ENCODE measurements around the gene LAMA5. TPM values are rescaled to one million over a fixed set of nuclear protein-coding genes. Genes with fewer than 3 reads are reported as not detected.

LAMA5 gene
- total RNA-seq, 3 donors from 2014 or later: 16.6 to 114 (median 53.3) TPM

GRCh38 chr20:62346398-62347150, 20.5 kb downstream of the LAMA5 start:
- no peak for DNase-seq (ENCODE audit: low spot score in 2 of 2)
- Histone ChIP-seq H3K27me3 (no peaks in the 10 kb centered on the region), H3K27ac (no peak overlapping the region), H3K9me3 (no peaks in the 10 kb centered on the region), H3K4me1 (no peaks in the 10 kb centered on the region), H3K4me3 (no peak overlapping the region), H3K36me3 (no peaks in the 10 kb centered on the region)
- intact Hi-C loops (cut with DNase I; ENCODE audit: low total_unique reads): no loop called here
- no peak for TF ChIP-seq POLR2AphosphoS5 (IDR thresholded peaks at IDR 0.05)
- TF ChIP-seq CTCF (IDR thresholded peaks at IDR 0.05): no peak
- no peak for TF ChIP-seq POLR2A (IDR thresholded peaks at IDR 0.05)

GRCh38 chr20:62345681-62346370, 21.3 kb downstream of the LAMA5 start:
- no peak for DNase-seq (ENCODE audit: low spot score in 2 of 2)
- no peaks in the 10 kb centered on the region for H3K4me1 ChIP-seq
- intact Hi-C loops (cut with DNase I; ENCODE audit: low total_unique reads): no loop called here
- H3K27ac ChIP-seq: no peak overlapping the region
- H3K4me3 ChIP-seq: no peak overlapping the region
- no peak for TF ChIP-seq POLR2AphosphoS5 (IDR thresholded peaks at IDR 0.05)
- TF ChIP-seq CTCF (IDR thresholded peaks at IDR 0.05): no peak
- no peak for TF ChIP-seq POLR2A (IDR thresholded peaks at IDR 0.05)
- no peaks in the 10 kb centered on the region for H3K27me3 ChIP-seq
- H3K9me3 ChIP-seq: no peaks in the 10 kb centered on the region
- H3K36me3 ChIP-seq: no peaks in the 10 kb centered on the region

- no peak overlapping the region for H3K27ac ChIP-seq
- H3K4me3 ChIP-seq: no peak overlapping the region
- no peak for TF ChIP-seq POLR2A (IDR thresholded peaks at IDR 0.05)
- TF ChIP-seq POLR2AphosphoS5 (IDR thresholded peaks at IDR 0.05): no peak
- no peak for TF ChIP-seq CTCF (IDR thresholded peaks at IDR 0.05)
- H3K4me1 ChIP-seq: no peaks in the 10 kb centered on the region
- no peaks in the 10 kb centered on the region for H3K36me3 ChIP-seq
- DNase-seq (ENCODE audit: low spot score in 2 of 2): no peak
- intact Hi-C loops (cut with DNase I; ENCODE audit: low total_unique reads): loop anchor here (5.0 kb wide), 1 partner anchor 698 kb away; no protein-coding TSS in a partner anchor
- H3K27me3 ChIP-seq: no peaks in the 10 kb centered on the region
- H3K9me3 ChIP-seq: no peaks in the 10 kb centered on the region
These were observed 22.3 kb downstream of the LAMA5 start for GRCh38 chr20:62344782-62345181.

- Histone ChIP-seq H3K9me3 (no peaks in the 10 kb centered on the region), H3K4me3 (no peak overlapping the region), H3K4me1 (no peaks in the 10 kb centered on the region), H3K27ac (no peak overlapping the region), H3K27me3 (no peaks in the 10 kb centered on the region), H3K36me3 (no peaks in the 10 kb centered on the region)
- DNase-seq (ENCODE audit: low spot score in 2 of 2): no peak
- intact Hi-C loops (cut with DNase I; ENCODE audit: low total_unique reads): loop anchor here (5.0 kb wide), 1 partner anchor 698 kb away; no protein-coding TSS in a partner anchor
- TF ChIP-seq POLR2AphosphoS5 (IDR thresholded peaks at IDR 0.05) (no peak), CTCF (IDR thresholded peaks at IDR 0.05) (no peak), POLR2A (IDR thresholded peaks at IDR 0.05) (no peak)
These were observed 23.0 kb downstream of the LAMA5 start for GRCh38 chr20:62344092-62344491.

- intact Hi-C loops (cut with DNase I; ENCODE audit: low total_unique reads): loop anchor here (5.0 kb wide), 1 partner anchor 699 kb away; no protein-coding TSS in a partner anchor
- no peak for DNase-seq (ENCODE audit: low spot score in 2 of 2)
- H3K27ac ChIP-seq: no peak overlapping the region
- TF ChIP-seq CTCF (IDR thresholded peaks at IDR 0.05) (no peak), POLR2AphosphoS5 (IDR thresholded peaks at IDR 0.05) (no peak), POLR2A (IDR thresholded peaks at IDR 0.05) (no peak)
- H3K36me3 ChIP-seq: no peaks in the 10 kb centered on the region
- H3K27me3 ChIP-seq: no peaks in the 10 kb centered on the region
- H3K4me1 ChIP-seq: no peaks in the 10 kb centered on the region
- no peak overlapping the region for H3K4me3 ChIP-seq
- H3K9me3 ChIP-seq: no peaks in the 10 kb centered on the region
These were observed 24.2 kb downstream of the LAMA5 start for GRCh38 chr20:62342910-62343309.

Data from breast epithelium (tissue), 4 donors.